OCI-LY1 (cell line): Measurements from ENCODE around the gene BTK.

Experiments
- CTCF ChIP-seq: fragments of 200-600 bp; sonication (generic), shearing (Covaris generic); IDR thresholded peaks from 2 replicates; pipeline ENCODE4 v1.5.1; 2017; ENCODE audit warnings: mild to moderate bottlenecking, antibody characterized with exemption, low read length, moderate library complexity, mixed read lengths
- EZH2 ChIP-seq: fragments of 200-600 bp; sonication (generic), shearing (Covaris generic); IDR thresholded peaks from 2 replicates; pipeline ENCODE4 v1.8.0; 2017; ENCODE audit warnings: borderline replicate concordance, mixed run types, mild to moderate bottlenecking, antibody characterized with exemption, low read length, moderate library complexity, mixed read lengths

GRCh38 chrX:101398694-101399093 lies 12.7 kb upstream of the BTK start:
- TF ChIP-seq CTCF = no peak
- no peak for TF ChIP-seq EZH2
